IMR-90 (cell line): ENCODE measurements around the gene STIL.

Experiments used
- CEBPB ChIP-seq: IDR thresholded peaks from 2 replicates; pipeline ENCODE4 v1.6.1; 2012; ENCODE audit warnings: low read depth, low read length, improper control_type of control experiment
- FOS ChIP-seq: fragments of 150-350 bp; IDR thresholded peaks from 2 replicates; pipeline ENCODE4 v1.6.1; 2016; ENCODE audit warnings: low read depth, low read length
- MAFK ChIP-seq: IDR thresholded peaks from 2 replicates; pipeline ENCODE4 v1.6.1; 2012; ENCODE audit warnings: low read depth, low read length, improper control_type of control experiment
- MAZ ChIP-seq: IDR thresholded peaks from 2 replicates; pipeline ENCODE4 v1.6.1; 2012; ENCODE audit warnings: low read depth, mild to moderate bottlenecking, low read length, improper control_type of control experiment, moderate library complexity, borderline replicate concordance
- POLR2A ChIP-seq: IDR thresholded peaks from 2 replicates; pipeline ENCODE4 v1.6.1; 2012; ENCODE audit warnings: mild to moderate bottlenecking, low read depth, low read length
- RAD21 ChIP-seq: IDR thresholded peaks from 2 replicates; pipeline ENCODE4 v1.6.1; 2012; ENCODE audit warnings: low read length, improper control_type of control experiment
- RFX5 ChIP-seq: IDR thresholded peaks from 2 replicates; pipeline ENCODE4 v1.8.0; 2012; ENCODE audit warnings: low read depth, mild to moderate bottlenecking, low read length, moderate library complexity
- SMC3 ChIP-seq: fragments of 150-350 bp; IDR thresholded peaks from 2 replicates; pipeline ENCODE4 v1.6.1; 2016; ENCODE audit warnings: low read depth, mild to moderate bottlenecking, antibody characterized with exemption, low read length, moderate library complexity
- TF ChIP-seq, protein P1 (sequence below): conservative IDR thresholded peaks from 2 replicates; pipeline ENCODE4 v1.5.1; 2012; ENCODE audit warnings: mild to moderate bottlenecking, low read depth, low read length, improper control_type of control experiment
- TF ChIP-seq, protein P2 (sequence below): fragments of 150-350 bp; IDR thresholded peaks from 2 replicates; pipeline ENCODE4 v1.6.1; 2017; ENCODE audit warnings: mild to moderate bottlenecking, antibody characterized with exemption, low read length, low read depth
- TF ChIP-seq, protein P3 (sequence below): fragments of 150-350 bp; IDR thresholded peaks from 2 replicates; pipeline ENCODE4 v1.6.1; 2016; ENCODE audit warnings: low read depth, mild to moderate bottlenecking, low read length, moderate library complexity, borderline replicate concordance

DNA sequence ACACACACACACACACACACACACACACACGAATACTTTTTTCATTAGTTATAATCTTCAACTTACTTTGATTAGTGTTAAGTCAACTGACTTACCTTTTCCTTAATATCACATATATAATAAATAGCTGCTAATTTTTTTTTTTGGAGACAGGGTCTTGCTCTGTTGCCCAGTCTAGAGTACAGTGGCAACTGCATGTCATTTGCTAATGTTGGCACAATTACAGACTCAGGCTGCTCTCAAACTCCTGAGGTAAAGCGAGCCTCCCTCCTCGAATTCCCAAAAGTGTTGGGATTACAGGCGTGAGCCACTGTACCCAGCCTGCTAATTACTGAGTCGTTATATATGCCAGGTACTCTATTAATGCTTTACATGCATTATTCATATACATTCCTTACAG lies 61.2 kb downstream of the STIL start:
- TF ChIP-seq RAD21 (no peak), RFX5 (no peak), POLR2A (no peak), MAFK (no peak), SMC3 (no peak), CEBPB (no peak), MAZ (no peak), FOS (no peak)
- TF ChIP-seq, protein P1, sequence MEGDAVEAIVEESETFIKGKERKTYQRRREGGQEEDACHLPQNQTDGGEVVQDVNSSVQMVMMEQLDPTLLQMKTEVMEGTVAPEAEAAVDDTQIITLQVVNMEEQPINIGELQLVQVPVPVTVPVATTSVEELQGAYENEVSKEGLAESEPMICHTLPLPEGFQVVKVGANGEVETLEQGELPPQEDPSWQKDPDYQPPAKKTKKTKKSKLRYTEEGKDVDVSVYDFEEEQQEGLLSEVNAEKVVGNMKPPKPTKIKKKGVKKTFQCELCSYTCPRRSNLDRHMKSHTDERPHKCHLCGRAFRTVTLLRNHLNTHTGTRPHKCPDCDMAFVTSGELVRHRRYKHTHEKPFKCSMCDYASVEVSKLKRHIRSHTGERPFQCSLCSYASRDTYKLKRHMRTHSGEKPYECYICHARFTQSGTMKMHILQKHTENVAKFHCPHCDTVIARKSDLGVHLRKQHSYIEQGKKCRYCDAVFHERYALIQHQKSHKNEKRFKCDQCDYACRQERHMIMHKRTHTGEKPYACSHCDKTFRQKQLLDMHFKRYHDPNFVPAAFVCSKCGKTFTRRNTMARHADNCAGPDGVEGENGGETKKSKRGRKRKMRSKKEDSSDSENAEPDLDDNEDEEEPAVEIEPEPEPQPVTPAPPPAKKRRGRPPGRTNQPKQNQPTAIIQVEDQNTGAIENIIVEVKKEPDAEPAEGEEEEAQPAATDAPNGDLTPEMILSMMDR = no peak
- TF ChIP-seq, protein P2, sequence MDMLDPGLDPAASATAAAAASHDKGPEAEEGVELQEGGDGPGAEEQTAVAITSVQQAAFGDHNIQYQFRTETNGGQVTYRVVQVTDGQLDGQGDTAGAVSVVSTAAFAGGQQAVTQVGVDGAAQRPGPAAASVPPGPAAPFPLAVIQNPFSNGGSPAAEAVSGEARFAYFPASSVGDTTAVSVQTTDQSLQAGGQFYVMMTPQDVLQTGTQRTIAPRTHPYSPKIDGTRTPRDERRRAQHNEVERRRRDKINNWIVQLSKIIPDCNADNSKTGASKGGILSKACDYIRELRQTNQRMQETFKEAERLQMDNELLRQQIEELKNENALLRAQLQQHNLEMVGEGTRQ = no peak
- TF ChIP-seq, protein P3, sequence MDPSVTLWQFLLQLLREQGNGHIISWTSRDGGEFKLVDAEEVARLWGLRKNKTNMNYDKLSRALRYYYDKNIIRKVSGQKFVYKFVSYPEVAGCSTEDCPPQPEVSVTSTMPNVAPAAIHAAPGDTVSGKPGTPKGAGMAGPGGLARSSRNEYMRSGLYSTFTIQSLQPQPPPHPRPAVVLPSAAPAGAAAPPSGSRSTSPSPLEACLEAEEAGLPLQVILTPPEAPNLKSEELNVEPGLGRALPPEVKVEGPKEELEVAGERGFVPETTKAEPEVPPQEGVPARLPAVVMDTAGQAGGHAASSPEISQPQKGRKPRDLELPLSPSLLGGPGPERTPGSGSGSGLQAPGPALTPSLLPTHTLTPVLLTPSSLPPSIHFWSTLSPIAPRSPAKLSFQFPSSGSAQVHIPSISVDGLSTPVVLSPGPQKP = no peak
